SJSA1 (cell line): ENCODE results near the gene CENPU. TPM values are rescaled to one million over a fixed set of nuclear protein-coding genes. Genes with fewer than 3 reads are reported as not detected.
"Not testable (repeated sequence)": the region's sequence is repeated elsewhere in the genome, so short reads cannot be mapped to it uniquely, and the experiment has no call there.

ENCODE experiments used
- DNase-seq, 2 experiments: peaks; one replicate each; pipeline ENCODE4 v3.0.0-alpha.2; 2015 to 2020; ENCODE audit warnings: low spot score in 2 of 2, low read depth in 1 of 2
- H3K27ac ChIP-seq: fragments of 250-450 bp; sonication (Bioruptor Pico); 2 replicates; pipeline ENCODE4 v1.5.1; 2020; ENCODE audit warnings: mild to moderate bottlenecking, moderate library complexity
- H3K27me3 ChIP-seq: fragments of 250-450 bp; sonication (Bioruptor Pico); replicated peaks from 2 replicates; pipeline ENCODE4 v1.5.1; 2020; ENCODE audit warnings: mild to moderate bottlenecking, moderate library complexity
- H3K36me3 ChIP-seq: fragments of 250-450 bp; sonication (Bioruptor Pico); 2 replicates; pipeline ENCODE4 v1.5.1; 2020; ENCODE audit warnings: mild to moderate bottlenecking
- H3K4me1 ChIP-seq: fragments of 250-450 bp; sonication (Bioruptor Pico); replicated peaks from 2 replicates; pipeline ENCODE4 v1.6.1; 2021; ENCODE audit warnings: mild to moderate bottlenecking
- H3K4me3 ChIP-seq: fragments of 250-450 bp; sonication (Bioruptor Pico); 2 replicates; pipeline ENCODE4 v1.5.1; 2020; ENCODE audit warnings: mild to moderate bottlenecking
- H3K9me3 ChIP-seq: fragments of 250-450 bp; sonication (Bioruptor Pico); replicated peaks from 2 replicates; pipeline ENCODE4 v1.5.1; 2020; ENCODE audit warnings: mild to moderate bottlenecking
- total RNA-seq: library from RNA; depleted of rRNA; stranded (reverse); fragments of >200 nt; shearing (Covaris generic); gene quantifications from 2 replicates; pipeline ENCODE4 v1.2.3, GENCODE V29; 2014

The CENPU gene
- total RNA-seq, 1 experiment from 2014 or later: 111 TPM

- H3K9me3 ChIP-seq: no peaks in the 10 kb centered on the region
- DNase-seq: no peak
- H3K27ac ChIP-seq: no peak overlapping the region
- no peaks in the 10 kb centered on the region for H3K27me3 ChIP-seq
- no peaks in the 10 kb centered on the region for H3K4me1 ChIP-seq
- no peak overlapping the region for H3K4me3 ChIP-seq
- peaks cover 33% of the 10 kb centered on the region for H3K36me3 ChIP-seq
These were observed 71.7 kb downstream of the CENPU start for GRCh38 chr4:184662236-184662635.

GRCh38 chr4:184660978-184661377, 72.9 kb downstream of the CENPU start:
- peaks cover 27% of the 10 kb centered on the region for H3K36me3 ChIP-seq
- no peak overlapping the region for H3K4me3 ChIP-seq
- DNase-seq: no peak
- no peaks in the 10 kb centered on the region for H3K9me3 ChIP-seq
- no peaks in the 10 kb centered on the region for H3K27me3 ChIP-seq
- H3K4me1 ChIP-seq: no peaks in the 10 kb centered on the region
- no peak overlapping the region for H3K27ac ChIP-seq

DNA sequence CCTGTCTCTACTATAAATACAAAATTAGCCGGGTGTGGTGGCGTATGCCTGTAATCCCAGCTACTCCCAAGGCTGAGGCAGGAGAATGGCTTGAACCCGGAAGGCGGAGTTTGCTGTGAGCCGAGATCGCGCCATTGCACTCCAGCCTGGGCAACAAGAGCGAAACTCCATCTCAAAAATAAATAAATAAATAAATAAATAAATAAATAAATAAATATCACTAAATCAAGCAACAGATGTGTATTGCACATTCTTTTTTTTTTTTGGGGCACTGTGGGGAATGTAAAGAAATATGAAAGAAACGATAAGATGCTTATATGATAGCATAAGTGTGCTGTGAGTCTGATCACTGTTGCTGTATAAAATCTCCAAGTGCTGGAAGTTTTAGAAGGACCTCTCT, 76.1 kb downstream of the CENPU start:
- not testable (repeated sequence) for H3K4me3 ChIP-seq, H3K27ac ChIP-seq, H3K27me3 ChIP-seq, H3K9me3 ChIP-seq, DNase-seq
- Histone ChIP-seq H3K36me3 (peaks cover 19% of the 10 kb centered on the region), H3K4me1 (peaks cover 10% of the 10 kb centered on the region)

GRCh38 chr4:184657144-184657543, 76.8 kb downstream of the CENPU start:
- H3K27me3 ChIP-seq: no peaks in the 10 kb centered on the region

GRCh38 chr4:184655889-184656869, 77.7 kb downstream of the CENPU start:
- H3K27me3 ChIP-seq: no peaks in the 10 kb centered on the region
- no peak overlapping the region for H3K4me3 ChIP-seq
- H3K4me1 ChIP-seq: peaks cover 10% of the 10 kb centered on the region
- H3K27ac ChIP-seq: no peak overlapping the region
- H3K9me3 ChIP-seq: no peaks in the 10 kb centered on the region
- H3K36me3 ChIP-seq: peaks cover 13% of the 10 kb centered on the region
- DNase-seq: no peak

More at GRCh38 chr4:184657144-184657543, 76.8 kb downstream of the CENPU start:
- H3K9me3 ChIP-seq: no peaks in the 10 kb centered on the region
- no peak for DNase-seq
- no peak overlapping the region for H3K4me3 ChIP-seq
- H3K36me3 ChIP-seq: peaks cover 19% of the 10 kb centered on the region
- peaks cover 10% of the 10 kb centered on the region for H3K4me1 ChIP-seq
- no peak overlapping the region for H3K27ac ChIP-seq

- Histone ChIP-seq H3K27ac (no peak overlapping the region), H3K27me3 (no peaks in the 10 kb centered on the region), H3K4me3 (no peak overlapping the region), H3K36me3 (peaks cover 14% of the 10 kb centered on the region), H3K4me1 (peaks cover 22% of the 10 kb centered on the region), H3K9me3 (0 out of 2 replicates have a peak, but pooled peaks cover 4% of the 10 kb centered on the region)
- peak in 1 of 2 experiments; percentile 43 for DNase-seq
These were observed 80.2 kb downstream of the CENPU start for GRCh38 chr4:184653650-184654049.

- H3K4me3 ChIP-seq, H3K9me3 ChIP-seq, H3K27ac ChIP-seq, DNase-seq, H3K27me3 ChIP-seq: not testable (repeated sequence)
- peaks cover 19% of the 10 kb centered on the region for H3K36me3 ChIP-seq
- H3K4me1 ChIP-seq: peaks cover 31% of the 10 kb centered on the region
These were observed 81.2 kb downstream of the CENPU start for GRCh38 chr4:184652681-184653080.

DNA sequence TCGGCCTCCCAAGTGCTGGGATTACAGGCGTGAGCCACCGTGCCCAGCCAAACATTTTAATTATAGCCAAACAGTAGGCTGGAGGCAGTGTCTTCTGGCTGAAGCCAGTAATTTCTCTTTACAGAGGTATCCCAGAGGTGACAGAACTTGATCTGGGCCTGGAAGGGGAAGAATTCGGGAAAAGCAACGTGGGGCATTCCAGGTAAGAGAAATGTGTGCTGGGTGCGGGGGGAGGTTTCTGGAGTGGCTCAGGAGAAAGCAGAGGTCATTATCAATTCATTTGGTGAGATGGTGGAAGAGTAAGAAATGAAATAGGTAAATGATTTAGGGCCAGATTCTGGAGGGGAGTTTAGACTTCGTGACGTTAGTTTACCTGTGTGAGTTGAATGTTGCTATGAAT, 82.0 kb downstream of the CENPU start:
- H3K4me1 ChIP-seq: peaks cover 37% of the 10 kb centered on the region
- DNase-seq: no peak
- no peaks in the 10 kb centered on the region for H3K27me3 ChIP-seq
- no peak overlapping the region for H3K4me3 ChIP-seq
- H3K27ac ChIP-seq: no peak overlapping the region
- 0 out of 2 replicates have a peak, but pooled peaks cover 4% of the 10 kb centered on the region for H3K9me3 ChIP-seq
- peaks cover 17% of the 10 kb centered on the region for H3K36me3 ChIP-seq

- H3K9me3 ChIP-seq: 0 out of 2 replicates have a peak, but pooled peaks cover 4% of the 10 kb centered on the region
- H3K36me3 ChIP-seq: peaks cover 32% of the 10 kb centered on the region
- peaks cover 37% of the 10 kb centered on the region for H3K4me1 ChIP-seq
- H3K4me3 ChIP-seq: peak overlapping the region; percentile 83
- peak overlapping the region; percentile 99 for H3K27ac ChIP-seq
- peak in 1 of 2 experiments; percentile 47 for DNase-seq
- no peaks in the 10 kb centered on the region for H3K27me3 ChIP-seq
These were observed 83.7 kb downstream of the CENPU start for GRCh38 chr4:184649971-184650855.

- peaks cover 37% of the 10 kb centered on the region for H3K36me3 ChIP-seq
- H3K27me3 ChIP-seq: no peaks in the 10 kb centered on the region
- 0 out of 2 replicates have a peak, but pooled peaks cover 4% of the 10 kb centered on the region for H3K9me3 ChIP-seq
- H3K4me3 ChIP-seq: peak within 1 kb of the TSS; percentile 83
- peaks cover 37% of the 10 kb centered on the region for H3K4me1 ChIP-seq
- H3K27ac ChIP-seq: peak within 1 kb of the TSS; percentile 99
- peak; percentile 81 to 97 for DNase-seq
These were observed 84.6 kb downstream of the CENPU start, which contains the start of the genes CASP3 and PRIMPOL for GRCh38 chr4:184649026-184649970. Gene CASP3, minus strand, starts transcription at chr4:184649447. Its CDS starts 10,994 bp downstream, at chr4:184638453. Gene PRIMPOL, plus strand, starts transcription at chr4:184649738. Its CDS starts 7,403 bp downstream, at chr4:184657141.

DNA sequence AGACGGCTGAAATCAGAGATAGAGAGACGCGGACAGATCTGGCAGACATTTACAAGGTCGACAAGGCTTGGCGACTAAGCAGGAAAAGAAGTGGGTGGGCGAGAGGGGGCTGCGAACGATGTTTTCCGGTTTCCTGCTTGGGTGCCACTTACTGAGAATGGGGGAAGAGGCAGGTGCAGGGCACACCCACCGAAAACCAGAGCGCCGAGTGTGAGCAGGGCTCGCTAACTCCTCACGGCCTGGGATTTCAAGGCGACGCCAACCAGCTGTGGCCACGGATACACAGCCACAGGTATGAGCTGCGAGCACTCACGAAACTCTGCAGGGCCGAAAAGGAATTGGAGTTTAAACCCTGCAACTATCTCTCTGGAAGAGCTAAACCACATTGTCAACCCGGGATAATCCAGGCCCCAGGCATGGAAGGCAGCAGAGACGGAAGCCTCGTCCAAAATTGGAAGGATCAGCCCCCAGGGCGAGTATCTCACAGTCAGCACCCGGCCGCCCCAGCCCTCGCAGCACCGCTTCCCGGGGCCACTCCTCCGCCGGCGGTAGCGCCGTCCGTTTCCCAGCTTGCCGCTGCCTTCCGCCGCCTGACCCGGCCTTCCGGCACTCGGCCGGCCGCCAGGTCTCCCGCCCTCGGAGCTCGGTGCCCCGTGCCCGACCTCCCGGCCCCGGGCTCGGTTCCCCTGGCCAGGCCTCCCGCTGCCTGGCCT, 85.4 kb downstream of the CENPU start:
- 0 out of 2 replicates have a peak, but pooled peaks cover 4% of the 10 kb centered on the region for H3K9me3 ChIP-seq
- H3K4me1 ChIP-seq: peaks cover 32% of the 10 kb centered on the region
- peaks cover 41% of the 10 kb centered on the region for H3K36me3 ChIP-seq
- peak overlapping the region; percentile 82 for H3K27ac ChIP-seq
- peak; percentile 54 to 57 for DNase-seq
- peak overlapping the region; percentile 83 for H3K4me3 ChIP-seq
- no peaks in the 10 kb centered on the region for H3K27me3 ChIP-seq

DNA sequence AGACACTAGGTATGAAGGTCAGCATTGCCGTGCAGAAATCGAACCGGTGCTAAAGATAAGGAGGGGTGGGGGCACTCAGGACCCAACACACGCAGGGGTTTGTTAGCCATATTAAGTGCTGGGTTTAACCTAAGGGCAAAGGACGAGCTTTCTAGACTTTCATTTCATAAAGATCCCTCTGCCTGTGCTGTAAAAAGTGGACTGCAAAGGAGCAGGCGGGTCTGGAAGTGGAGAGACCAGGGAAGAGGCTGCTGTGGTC, 85.9 kb downstream of the CENPU start:
- DNase-seq: no peak
- 0 out of 2 replicates have a peak, but pooled peaks cover 4% of the 10 kb centered on the region for H3K9me3 ChIP-seq
- H3K27me3 ChIP-seq: no peaks in the 10 kb centered on the region
- H3K4me1 ChIP-seq: peaks cover 27% of the 10 kb centered on the region
- H3K27ac ChIP-seq: no peak overlapping the region
- H3K4me3 ChIP-seq: peak overlapping the region; percentile 83
- H3K36me3 ChIP-seq: peaks cover 41% of the 10 kb centered on the region
